Measurements from ENCODE around the gene C1orf232. TPM values are rescaled to one million over a fixed set of nuclear protein-coding genes. Genes with fewer than 3 reads are reported as not detected.

The C1orf232 gene
- total RNA-seq, 3 donors from 2014 or later (not counting 1 experiment from before 2014, with no cell fraction given): not detected

DNA sequence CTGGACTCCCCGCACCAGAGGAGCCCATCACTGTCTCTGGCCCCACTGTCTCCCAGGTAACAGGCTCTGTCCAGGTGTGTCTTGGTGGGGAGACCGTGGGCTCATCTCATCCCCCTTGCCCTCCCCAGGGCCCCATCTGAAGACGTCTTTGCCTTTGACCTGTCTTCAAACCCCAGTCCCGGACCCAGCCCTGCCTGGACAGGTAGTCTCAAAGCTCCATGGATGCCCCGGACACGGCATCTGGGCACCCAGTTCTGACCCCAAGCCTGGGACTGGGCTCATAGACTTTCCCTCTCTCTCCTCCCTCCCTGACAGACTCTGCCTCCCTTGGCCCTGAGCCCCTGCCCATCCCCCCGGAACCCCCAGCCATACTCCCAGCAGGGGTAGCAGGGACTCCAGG, 15.3 kb upstream of the C1orf232 start:
- no peaks in the 10 kb centered on the region for H3K27me3 Mint-ChIP-seq (ENCODE audit: low read depth in 2 of 2)
- no peaks in the 10 kb centered on the region for H3K4me1 ChIP-seq (ENCODE audit: control insufficient read depth, insufficient read depth, low read length)
- intact Hi-C loops (cut with micrococcal nuclease): no loop called here

DNA sequence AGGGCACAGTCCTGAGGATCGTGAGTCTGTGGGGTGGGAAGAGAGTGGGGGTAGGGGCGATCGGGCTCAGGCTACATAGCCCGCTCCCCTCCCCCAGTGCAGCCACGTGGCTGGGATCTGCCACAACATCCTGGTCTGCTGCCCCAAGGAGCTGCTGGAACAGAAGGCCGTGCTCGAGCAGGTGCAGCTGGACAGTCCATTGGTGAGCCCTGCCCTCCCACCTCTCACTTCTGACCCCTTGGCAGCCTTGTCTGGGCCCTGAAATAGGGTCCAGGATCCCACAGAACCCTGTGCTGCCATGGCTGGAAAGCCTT, 13.6 kb upstream of the C1orf232 start:
- DNase-seq (no peak), ATAC-seq (no peak)
- Mint-ChIP-seq H3K27ac (no peak overlapping the region), H3K27me3 (ENCODE audit: low read depth in 2 of 2) (no peaks in the 10 kb centered on the region), H3K36me3 (no peaks in the 10 kb centered on the region), H3K9me3 (no peaks in the 10 kb centered on the region), H3K4me3 (no peak overlapping the region), H3K4me1 (no peaks in the 10 kb centered on the region)
- Histone ChIP-seq H3K27ac (ENCODE audit: low read length) (no peak overlapping the region), H3K27me3 (ENCODE audit: control insufficient read depth, insufficient read depth, low read length) (no peaks in the 10 kb centered on the region), H3K4me1 (ENCODE audit: control insufficient read depth, insufficient read depth, low read length) (no peaks in the 10 kb centered on the region), H3K9me3 (ENCODE audit: control insufficient read depth, insufficient read depth, low read length) (no peaks in the 10 kb centered on the region), H3K36me3 (ENCODE audit: control insufficient read depth, insufficient read depth, low read length) (no peaks in the 10 kb centered on the region), H3K4me3 (ENCODE audit: low read length) (no peak overlapping the region)
- intact Hi-C loops (cut with micrococcal nuclease): no loop called here
- TF ChIP-seq, protein P1, sequence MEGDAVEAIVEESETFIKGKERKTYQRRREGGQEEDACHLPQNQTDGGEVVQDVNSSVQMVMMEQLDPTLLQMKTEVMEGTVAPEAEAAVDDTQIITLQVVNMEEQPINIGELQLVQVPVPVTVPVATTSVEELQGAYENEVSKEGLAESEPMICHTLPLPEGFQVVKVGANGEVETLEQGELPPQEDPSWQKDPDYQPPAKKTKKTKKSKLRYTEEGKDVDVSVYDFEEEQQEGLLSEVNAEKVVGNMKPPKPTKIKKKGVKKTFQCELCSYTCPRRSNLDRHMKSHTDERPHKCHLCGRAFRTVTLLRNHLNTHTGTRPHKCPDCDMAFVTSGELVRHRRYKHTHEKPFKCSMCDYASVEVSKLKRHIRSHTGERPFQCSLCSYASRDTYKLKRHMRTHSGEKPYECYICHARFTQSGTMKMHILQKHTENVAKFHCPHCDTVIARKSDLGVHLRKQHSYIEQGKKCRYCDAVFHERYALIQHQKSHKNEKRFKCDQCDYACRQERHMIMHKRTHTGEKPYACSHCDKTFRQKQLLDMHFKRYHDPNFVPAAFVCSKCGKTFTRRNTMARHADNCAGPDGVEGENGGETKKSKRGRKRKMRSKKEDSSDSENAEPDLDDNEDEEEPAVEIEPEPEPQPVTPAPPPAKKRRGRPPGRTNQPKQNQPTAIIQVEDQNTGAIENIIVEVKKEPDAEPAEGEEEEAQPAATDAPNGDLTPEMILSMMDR (IDR thresholded peaks at IDR 0.05): no peak
- 90% methylated on average over 6 of the region's 7 CpGs for WGBS (ENCODE audit: insufficient coverage)

More for the DNA sequence above, 15.3 kb upstream of the C1orf232 start:
- WGBS (ENCODE audit: insufficient coverage): 96% methylated on average over 6 of the region's 7 CpGs
- TF ChIP-seq, protein P1 (IDR thresholded peaks at IDR 0.05): no peak
- Mint-ChIP-seq H3K27ac (no peak overlapping the region), H3K4me1 (no peaks in the 10 kb centered on the region), H3K9me3 (no peaks in the 10 kb centered on the region), H3K36me3 (no peaks in the 10 kb centered on the region), H3K4me3 (no peak overlapping the region)
- H3K36me3 ChIP-seq (ENCODE audit: control insufficient read depth, insufficient read depth, low read length): no peaks in the 10 kb centered on the region
- H3K27ac ChIP-seq (ENCODE audit: low read length): no peak overlapping the region
- H3K27me3 ChIP-seq (ENCODE audit: control insufficient read depth, insufficient read depth, low read length): no peaks in the 10 kb centered on the region
- no peak for ATAC-seq
- no peak for DNase-seq
- no peak overlapping the region for H3K4me3 ChIP-seq (ENCODE audit: low read length)
- no peaks in the 10 kb centered on the region for H3K9me3 ChIP-seq (ENCODE audit: control insufficient read depth, insufficient read depth, low read length)

DNA sequence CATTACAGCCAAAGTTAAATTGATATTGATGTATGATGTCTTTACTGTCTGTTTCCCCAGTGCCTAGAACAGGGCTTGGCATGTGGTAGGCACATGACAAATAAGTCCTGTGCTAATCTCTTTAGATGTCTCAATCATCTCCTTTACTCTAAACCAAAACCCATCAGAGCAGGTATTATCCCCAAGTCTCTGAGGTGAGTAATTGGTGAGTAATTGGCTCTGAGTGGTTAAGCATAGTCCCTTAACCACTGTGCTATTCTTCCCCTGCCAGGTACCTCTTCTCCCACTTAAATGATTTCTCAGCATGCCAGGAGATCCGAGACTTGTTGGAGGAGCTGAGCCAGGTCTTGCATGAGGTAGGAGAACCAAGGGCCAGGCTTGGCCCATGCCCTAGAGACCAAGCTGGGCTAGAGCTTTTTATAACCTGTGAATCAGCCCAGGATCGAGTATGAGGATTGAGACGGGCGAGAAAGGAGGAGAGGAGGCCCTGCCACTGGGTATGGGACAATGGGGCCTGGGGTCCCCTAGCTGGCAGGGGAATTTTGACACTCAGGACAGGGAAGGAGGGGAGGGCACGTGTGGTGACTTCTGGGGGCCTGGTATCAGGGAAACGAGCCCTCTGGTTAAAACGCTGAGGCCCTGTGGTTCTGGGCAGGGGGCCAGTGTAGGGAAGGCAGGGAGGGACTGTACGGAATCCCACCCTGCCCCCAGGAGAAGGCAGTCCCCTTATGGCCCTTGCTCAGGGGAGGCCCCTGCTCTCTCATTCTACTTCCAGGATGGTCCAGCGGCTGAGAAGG, 13.0 kb upstream of the C1orf232 start:
- ATAC-seq (no peak), DNase-seq (no peak)
- Histone ChIP-seq H3K9me3 (ENCODE audit: control insufficient read depth, insufficient read depth, low read length) (no peaks in the 10 kb centered on the region), H3K4me3 (ENCODE audit: low read length) (no peak overlapping the region), H3K27ac (ENCODE audit: low read length) (no peak overlapping the region), H3K27me3 (ENCODE audit: control insufficient read depth, insufficient read depth, low read length) (no peaks in the 10 kb centered on the region), H3K36me3 (ENCODE audit: control insufficient read depth, insufficient read depth, low read length) (no peaks in the 10 kb centered on the region), H3K4me1 (ENCODE audit: control insufficient read depth, insufficient read depth, low read length) (no peaks in the 10 kb centered on the region)
- intact Hi-C loops (cut with micrococcal nuclease): no loop called here
- Mint-ChIP-seq H3K4me3 (no peak overlapping the region), H3K36me3 (no peaks in the 10 kb centered on the region), H3K9me3 (no peaks in the 10 kb centered on the region), H3K27me3 (ENCODE audit: low read depth in 2 of 2) (no peaks in the 10 kb centered on the region), H3K4me1 (no peaks in the 10 kb centered on the region), H3K27ac (no peak overlapping the region)
- TF ChIP-seq, protein P1 (IDR thresholded peaks at IDR 0.05): no peak
- 77% methylated on average over 9 of the region's 9 CpGs for WGBS (ENCODE audit: insufficient coverage)

DNA sequence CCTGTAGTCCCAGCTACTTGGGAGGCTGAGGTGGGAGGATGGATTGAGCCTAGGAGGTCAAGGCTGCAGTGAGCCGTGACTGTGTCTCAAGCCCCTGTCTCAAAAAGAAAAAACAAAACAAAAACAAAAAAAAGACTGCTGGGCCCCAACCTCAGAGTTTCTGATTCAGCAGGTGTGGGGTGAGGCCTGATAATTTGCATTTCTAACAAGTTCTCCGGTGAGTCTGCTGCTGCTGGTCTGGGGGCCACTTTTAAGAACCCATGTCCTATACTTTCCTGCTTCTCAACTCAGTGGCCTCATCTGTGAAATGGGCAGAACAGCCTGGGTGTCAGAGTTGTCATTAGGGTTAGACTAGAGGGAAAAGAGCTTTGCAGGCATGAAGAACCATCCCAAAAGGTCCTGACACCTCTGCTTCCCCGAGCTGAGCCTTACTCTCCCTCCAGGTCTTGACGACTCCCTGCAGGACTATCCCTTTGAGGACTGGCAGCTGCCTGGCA, 11.3 kb upstream of the C1orf232 start:
- H3K4me1 ChIP-seq (ENCODE audit: control insufficient read depth, insufficient read depth, low read length): no peaks in the 10 kb centered on the region
- Mint-ChIP-seq H3K9me3 (no peaks in the 10 kb centered on the region), H3K27ac (no peak overlapping the region), H3K4me3 (no peak overlapping the region), H3K36me3 (no peaks in the 10 kb centered on the region), H3K4me1 (no peaks in the 10 kb centered on the region), H3K27me3 (ENCODE audit: low read depth in 2 of 2) (no peaks in the 10 kb centered on the region)
- intact Hi-C loops (cut with micrococcal nuclease): no loop called here
- H3K36me3 ChIP-seq (ENCODE audit: control insufficient read depth, insufficient read depth, low read length): no peaks in the 10 kb centered on the region
- DNase-seq (no peak), ATAC-seq (no peak)
- TF ChIP-seq, protein P1 (IDR thresholded peaks at IDR 0.05): no peak
- H3K9me3 ChIP-seq (ENCODE audit: control insufficient read depth, insufficient read depth, low read length): no peaks in the 10 kb centered on the region
- no peaks in the 10 kb centered on the region for H3K27me3 ChIP-seq (ENCODE audit: control insufficient read depth, insufficient read depth, low read length)
- WGBS (ENCODE audit: insufficient coverage): 88% methylated on average over 3 of the region's 4 CpGs
- H3K27ac ChIP-seq (ENCODE audit: low read length): no peak overlapping the region
- no peak overlapping the region for H3K4me3 ChIP-seq (ENCODE audit: low read length)
